HG03521 (cell line): Measurements from ENCODE around the gene DISP1.
"Not testable (repeated sequence)": the region's sequence is repeated elsewhere in the genome, so short reads cannot be mapped to it uniquely, and the experiment has no call there.

Experiments
- ATAC-seq: cut with Tn5 transposase; IDR thresholded peaks from one replicate; pipeline ENCODE4 v1.9.1; 2021; ENCODE audit warnings: mild to moderate bottlenecking, moderate library complexity; ENCODE audit not compliant: unreplicated experiment

DISP1 gene

GRCh38 chr1:222845763-222846162 is 30.9 kb downstream of the DISP1 start:
- ATAC-seq, result no peak

DNA sequence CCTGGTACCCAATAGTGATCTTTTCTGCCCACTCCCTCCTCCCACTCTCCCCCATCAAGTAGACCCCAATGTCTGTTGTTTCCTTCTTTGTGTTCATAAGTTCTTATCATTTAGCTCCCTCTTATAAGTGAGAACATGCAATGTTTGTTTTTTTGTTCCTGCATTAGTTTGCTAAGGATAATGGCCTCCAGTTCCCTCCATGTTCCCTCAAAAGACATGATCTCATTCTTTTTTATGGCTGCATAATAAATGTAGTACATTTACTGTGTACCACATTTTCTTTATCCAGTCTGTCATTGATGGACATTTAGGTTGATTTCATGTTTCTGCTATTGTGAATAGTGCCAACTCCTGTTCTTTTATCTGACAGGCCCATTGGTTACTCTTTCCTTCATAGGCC is 35.7 kb downstream of the DISP1 start:
- ATAC-seq, result not testable (repeated sequence)

DNA sequence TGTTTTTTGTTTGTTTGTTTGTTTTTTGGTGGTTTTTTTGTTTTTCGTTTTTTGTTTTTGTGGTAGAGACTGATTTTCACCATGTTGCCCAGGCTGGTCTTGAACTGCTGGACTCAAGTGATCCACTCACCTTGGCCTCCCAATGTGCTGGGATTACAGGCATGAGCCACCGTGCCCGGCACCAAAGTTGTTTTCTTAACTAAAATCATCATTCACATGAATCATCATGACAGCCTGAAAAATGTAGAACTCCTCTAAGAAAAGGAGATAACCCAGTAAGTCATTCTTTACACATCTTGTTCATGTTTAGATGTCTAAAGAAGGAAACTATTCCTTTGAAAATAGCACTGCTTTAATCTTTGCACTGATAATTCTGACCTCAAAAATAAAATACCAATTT is 37.5 kb downstream of the DISP1 start:
- ATAC-seq, result no peak

DNA sequence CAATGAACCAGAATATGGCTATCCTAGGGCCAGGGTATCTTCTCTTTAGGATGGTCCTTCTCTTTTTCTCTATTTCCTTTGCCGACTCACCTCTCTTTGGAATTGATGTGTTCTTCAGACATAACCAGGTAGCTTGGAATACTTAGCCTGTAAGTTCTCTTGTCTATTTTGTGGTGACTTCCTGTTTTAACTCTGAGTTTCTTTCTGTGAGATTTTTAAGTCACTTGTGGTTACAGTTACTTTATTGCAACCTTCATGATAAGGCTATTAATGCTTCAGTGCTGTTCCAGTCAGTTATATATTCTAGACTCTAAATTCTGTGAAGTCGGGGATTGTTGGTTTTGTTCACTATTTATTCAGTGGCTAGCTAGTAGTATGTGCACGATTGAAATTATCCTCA is 46.2 kb downstream of the DISP1 start:
- no peak for ATAC-seq
